Dedifferentiated amniotic fluid mesenchymal stem cell (primary cell): Measurements from ENCODE around the gene PLEKHG5.
"Not testable (repeated sequence)": the region's sequence is repeated elsewhere in the genome, so short reads cannot be mapped to it uniquely, and the experiment has no call there.

Experiments
- DNase-seq: peaks from one replicate; pipeline ENCODE4 v3.0.0-alpha.2; 2016; ENCODE audit errors: extremely low spot score

Gene PLEKHG5

DNA sequence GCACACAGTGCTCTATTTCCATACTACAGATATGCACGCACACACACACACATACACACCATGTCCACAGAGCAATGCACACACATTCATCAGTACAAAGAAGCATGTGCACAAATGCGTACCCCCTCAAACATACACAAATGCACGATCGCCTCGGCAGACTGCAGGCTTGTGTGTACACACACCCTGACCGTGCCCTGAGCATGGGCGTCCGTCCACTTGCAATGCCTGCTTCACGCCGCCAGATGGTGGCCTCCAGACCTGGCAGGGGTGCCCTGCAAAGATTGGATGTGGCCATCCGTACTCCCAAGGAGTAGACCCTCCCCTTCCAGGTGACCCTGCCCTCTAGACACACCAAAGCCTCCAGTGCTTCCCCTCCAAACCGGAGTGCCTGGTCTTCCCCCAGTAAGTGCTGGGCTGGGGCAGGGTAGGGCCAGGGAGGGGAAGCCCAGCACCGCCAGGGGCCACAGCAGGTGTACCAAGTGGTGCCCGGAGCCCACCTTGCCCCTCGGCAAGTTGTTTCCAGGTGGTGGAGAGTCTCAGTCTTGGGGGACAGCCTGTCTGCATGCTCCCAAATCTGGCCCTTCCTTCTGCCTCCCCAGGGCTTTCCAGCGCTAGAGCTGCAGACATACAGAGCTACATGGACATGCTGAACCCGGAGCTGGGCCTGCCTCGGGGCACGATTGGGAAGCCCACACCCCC, 46.3 kb downstream of the PLEKHG5 start:
- no peak for DNase-seq

DNA sequence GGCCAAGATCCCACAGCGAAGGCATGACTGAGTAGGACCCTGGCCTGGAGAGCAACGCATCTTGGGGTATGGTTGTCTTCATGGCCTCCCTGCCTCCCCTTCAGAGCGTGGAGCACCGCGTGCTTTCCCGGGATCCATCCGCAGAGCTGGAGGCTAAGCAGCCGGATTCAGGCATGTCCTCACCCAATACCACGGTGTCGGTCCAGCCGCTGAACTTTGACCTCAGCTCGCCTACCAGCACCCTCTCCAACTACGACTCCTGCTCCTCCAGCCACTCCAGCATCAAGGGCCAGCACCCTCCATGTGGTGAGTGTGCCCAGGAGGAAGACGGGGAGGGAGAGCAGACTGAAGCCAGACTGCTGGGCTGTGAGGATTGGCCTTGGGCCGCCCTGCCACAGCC, 47.1 kb downstream of the PLEKHG5 start:
- DNase-seq = no peak

DNA sequence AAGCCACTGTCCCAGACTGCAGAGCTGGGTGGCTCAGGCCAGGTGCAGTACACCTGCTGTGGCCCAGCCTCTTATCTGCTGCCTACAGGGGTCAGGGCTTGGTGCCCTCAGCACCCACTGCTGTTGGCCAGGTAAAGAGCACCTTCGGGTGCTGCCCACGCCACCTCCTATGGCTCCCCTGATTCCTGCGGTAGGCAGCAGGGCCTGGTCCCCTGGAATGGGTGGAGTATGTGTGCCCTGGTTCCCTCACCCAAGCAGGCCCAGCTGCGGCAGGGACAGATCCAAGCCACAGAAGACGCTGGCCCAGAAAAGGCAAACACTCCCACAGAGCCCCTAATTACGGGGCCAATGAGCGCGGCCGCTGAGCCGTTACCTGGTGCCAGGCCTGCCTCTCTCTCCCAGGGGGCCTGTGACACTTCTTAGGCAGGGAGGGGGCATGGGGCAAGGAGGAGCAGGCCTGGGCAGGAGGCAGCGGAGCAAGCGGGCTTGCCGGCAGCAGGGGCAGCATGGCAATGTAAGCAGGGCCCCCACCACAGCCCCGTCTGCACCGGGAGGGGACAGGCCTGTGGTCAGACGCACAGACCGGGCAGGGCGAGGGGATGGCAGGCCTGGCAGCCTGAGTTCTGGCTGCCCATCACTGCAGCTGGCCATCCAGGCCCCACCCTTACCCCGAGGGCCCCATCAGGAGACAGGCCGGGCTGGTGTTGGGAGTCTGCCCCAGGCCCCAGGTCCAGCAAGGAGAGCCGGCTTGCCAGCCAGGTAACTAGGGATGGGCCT, 47.9 kb downstream of the PLEKHG5 start:
- no peak for DNase-seq

DNA sequence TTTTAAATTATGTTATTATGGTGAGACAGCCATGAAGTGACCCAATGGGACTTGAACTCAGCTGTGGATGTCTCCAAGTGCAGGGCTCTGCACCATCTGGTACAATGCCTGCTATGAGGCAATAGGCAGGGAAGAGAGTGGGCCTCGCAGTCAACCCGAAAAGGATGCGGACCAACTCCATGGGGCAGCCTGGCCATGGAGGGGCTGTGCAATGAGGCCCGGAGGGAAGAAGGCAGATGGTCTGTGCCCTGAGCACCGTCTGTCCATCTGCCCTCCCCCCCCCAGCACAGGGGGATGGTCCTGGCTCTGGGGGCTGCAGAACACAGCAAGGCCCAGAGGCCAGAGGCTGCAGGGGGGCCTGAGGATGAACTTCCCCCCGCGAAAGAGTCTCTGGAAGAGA, 49.9 kb downstream of the PLEKHG5 start:
- DNase-seq = no peak

DNA sequence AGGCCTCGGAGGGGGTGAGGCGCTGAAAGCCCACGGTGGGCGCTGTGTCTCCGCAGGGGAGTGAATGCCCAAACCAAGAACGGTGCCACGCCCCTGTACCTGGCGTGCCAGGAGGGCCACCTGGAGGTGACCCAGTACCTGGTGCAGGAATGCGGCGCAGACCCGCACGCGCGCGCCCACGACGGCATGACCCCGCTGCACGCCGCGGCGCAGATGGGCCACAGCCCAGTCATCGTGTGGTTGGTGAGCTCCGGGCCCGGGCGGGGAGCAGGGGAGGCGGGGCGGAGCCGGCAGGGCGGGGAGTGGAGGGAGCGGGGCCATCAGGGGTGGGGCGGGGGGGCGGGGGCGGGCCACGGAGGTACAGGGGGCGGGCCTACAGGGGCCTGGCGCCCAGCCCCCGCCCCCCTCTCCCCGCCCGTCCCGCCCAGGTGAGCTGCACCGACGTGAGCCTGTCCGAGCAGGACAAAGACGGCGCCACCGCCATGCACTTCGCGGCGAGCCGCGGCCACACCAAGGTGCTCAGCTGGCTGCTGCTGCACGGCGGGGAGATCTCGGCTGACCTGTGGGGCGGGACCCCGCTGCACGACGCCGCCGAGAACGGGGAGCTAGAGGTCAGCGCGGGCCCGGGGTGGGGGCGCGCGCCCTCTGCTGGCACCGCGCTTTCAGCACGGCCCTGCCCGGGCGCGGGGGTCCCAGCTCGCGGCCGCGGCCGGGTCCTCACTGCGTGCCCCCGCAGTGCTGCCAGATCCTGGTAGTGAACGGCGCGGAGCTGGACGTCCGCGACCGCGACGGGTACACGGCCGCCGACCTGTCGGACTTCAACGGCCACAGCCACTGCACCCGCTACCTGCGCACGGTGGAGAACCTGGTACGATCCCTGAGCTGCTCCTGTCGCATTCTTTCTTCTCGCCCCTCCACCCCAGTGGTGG, 51.0 kb downstream of the PLEKHG5 start:
- DNase-seq = no peak

DNA sequence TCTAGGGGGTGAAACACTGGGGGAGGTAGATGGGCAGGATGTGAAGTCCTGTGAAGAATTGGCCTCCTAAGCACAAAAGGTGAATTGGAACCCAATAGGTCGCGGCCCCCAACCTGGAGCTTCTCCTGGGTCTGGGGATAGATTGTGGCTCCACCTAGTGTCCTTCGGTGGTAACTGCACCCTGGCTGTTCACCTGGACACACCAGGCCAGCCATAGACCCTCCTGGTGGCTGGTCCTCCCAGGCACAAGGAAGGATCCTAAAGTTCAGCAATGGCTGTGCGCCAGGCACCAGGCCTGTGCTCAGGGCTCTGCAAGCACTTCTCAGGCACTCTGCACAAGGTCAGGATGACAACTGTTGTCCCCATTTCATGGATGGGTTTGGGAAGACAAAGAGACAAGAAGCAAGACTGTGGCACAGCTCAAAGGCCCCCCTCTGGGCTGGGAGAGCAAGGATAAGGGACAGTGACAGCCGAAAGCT, 53.4 kb downstream of the PLEKHG5 start:
- DNase-seq = no peak

DNA sequence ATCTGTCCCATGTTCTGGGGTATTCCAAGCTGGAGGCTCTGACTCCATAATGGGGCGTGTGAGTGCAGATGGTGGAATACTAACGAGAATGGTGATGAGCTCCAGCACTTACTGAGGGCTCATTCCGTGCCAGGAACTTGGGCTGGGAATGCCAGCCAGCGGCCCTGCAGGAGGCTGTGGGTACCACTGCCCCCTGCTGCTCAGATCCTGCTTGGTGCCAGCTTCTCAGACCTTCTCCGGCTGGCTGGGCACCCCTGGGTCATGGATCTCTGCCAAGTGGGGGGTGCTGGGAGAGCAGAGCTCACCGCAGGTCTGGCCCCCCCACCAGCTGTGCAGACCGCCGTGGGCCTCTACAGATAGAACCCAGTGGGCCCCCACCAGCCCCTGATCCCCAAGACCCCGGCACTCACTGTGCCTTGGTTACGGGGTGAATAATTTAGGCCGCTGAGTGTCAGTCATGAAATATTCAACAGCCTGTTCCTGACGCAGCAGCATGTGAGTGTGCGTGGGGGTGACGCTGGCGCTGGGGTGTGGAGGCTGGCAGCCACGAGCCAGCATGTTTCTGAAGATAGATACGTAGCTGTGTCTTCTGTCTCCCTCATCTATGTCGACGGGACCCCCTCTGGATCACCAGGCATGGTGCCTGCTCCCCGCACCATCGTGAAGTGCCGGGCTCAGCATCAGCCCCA, 54.3 kb downstream of the PLEKHG5 start:
- DNase-seq = not testable (repeated sequence)

DNA sequence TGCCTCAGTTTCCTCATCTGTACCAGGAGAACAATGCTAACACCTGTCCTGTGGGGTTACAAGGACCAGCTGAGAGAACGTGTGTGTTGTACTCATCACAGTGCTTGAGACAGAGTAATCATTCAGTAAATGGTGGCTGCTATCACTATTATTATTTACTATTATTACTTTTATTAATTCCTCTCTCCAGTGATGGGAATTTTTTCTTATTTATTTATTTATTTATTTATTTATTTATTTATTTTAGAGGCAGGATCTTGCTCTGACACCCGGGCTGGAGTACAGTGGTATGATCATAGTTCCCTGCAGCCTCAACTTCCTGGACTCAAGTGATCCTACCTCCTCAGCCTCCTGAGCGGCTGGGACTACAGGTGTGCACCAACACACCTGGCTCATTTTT, 55.2 kb downstream of the PLEKHG5 start:
- DNase-seq = not testable (repeated sequence)

DNA sequence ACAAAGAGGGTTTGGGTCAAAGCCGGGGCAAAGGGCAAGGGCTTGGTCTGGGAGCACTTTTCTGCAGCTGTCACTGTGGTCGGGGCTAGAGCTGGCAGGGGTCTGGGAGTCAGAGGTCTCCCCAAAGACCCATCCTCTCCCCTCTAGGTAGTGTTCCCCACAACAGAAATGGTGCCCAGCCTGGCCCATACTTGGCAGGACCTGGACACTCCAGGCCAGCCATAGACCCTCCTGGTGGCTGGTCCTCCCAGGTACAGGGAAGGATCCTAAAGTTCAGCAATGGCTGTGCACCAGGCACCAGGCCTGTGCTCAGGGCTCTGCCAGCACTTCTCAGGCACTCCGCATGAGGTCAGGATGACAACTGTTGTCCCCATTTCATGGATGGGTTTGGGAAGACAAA, 55.9 kb downstream of the PLEKHG5 start:
- DNase-seq = no peak

DNA sequence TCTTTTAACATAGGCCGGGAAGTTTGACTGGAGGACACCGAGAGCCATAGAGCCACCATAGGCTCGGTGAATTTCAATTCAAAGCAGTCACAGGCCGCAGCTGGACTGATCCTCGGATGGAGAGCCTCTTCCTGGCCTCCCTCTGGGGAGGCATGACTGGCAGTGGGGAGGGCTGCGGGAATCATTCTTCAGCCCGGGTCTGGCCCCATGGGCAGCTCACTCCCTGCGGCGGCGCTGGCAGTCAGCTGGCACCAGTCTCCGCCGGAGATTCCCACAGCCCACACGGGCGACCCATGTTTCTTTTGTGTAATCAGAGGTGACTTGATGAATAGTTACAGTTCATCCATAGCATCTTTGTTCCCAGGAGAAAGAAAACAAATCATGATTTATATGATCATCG, 56.3 kb downstream of the PLEKHG5 start:
- no peak for DNase-seq

DNA sequence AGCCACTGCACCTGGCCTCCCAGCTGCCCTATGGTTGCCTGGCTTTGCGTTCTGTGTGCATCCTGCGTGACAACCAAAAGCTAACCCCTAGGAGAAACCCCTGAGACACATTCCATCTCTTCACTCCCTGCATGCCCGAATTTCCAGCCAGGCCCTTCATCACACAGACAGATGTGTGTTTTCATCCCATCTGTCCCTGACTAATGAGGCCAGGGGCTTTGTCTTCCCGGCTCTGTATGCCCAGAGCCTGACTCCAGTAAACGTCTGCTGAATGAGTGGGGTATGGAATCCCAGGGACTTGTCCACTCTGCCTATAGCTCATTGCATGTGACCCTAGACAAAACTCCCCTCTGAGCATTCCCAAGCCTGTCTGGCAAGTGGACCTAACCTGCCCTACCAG, 57.3 kb downstream of the PLEKHG5 start:
- DNase-seq = no peak

DNA sequence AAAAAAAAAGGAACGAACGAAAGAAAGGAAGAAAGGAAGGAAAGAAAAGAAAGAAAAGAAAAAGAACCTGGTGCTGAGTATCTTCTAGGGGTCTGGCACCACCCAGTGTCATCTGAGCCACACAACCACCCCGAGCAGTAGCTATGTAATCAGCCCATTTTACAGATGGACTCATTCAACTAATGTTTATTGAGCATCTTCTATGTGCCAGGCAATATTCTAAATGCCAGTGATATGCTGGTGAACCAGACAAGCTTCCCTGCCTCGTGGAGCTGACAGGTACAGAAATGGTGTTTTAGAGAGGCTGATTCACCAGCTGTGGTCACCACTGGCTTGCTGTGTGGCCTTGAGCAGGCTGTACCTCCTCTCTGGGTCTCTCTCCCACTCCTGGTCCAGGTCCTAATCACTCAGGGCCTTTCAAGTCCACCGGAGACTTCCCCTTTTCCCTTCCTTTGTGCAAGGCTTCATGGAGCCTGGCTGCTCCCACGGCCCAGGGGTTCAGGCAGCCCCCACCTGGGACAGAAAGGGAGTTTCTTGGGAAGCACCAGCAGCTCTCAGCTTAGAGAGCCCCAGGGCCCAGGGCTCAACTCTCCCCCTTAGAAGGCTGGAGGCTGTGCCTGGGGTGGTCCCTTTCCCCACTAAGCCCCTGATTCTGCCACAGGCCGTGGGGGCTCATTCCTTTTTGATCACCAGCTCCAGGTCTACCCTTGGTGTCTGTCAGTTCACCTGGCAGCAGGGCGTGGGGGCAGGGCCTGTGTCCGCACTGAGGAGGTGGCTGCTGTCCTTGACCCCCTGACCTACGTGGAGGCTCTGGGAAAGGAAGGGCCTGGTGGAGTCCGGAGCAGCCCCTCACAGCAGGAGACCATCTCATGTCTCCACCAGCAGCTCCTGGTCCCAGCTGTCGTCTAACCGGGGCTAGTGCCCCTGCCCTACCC, 59.6 kb downstream of the PLEKHG5 start:
- DNase-seq = not testable (repeated sequence)

DNA sequence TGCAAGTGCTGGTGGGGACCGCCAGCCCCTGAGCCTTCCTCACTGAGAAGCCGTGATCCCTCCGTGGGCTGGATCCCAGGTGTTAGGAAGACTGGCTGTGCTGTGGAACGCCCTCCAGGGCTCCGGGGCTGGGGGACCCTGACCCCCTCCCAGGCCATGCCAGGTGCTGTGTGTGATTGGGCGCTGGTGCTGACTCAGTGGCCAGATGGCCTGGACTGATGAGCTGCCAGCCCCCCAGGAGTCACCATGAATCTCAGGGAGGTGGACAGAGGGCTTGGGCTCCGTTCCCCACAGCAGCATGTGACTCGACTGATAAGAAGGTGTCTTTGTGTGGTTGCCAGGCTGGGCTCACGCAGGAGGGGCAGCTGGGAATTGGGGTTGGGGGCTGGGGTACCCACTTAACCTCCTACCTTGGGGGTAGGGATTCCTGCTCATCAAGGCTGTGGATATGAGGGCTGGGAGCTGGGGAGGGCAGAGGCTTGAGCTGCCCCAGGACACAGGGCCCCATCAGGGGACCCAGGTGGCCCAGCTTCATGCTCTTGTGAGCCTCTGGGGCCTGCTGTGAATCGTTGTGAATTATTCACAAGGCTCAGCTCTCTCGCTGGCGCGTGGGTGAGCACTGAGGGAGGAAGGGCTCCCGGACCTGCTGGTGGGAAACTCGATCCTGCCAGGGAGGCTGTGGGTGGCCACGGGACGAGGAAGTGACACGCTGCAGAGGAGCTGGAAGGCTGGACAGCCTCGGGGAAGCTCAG, 61.6 kb downstream of the PLEKHG5 start:
- not testable (repeated sequence) for DNase-seq

DNA sequence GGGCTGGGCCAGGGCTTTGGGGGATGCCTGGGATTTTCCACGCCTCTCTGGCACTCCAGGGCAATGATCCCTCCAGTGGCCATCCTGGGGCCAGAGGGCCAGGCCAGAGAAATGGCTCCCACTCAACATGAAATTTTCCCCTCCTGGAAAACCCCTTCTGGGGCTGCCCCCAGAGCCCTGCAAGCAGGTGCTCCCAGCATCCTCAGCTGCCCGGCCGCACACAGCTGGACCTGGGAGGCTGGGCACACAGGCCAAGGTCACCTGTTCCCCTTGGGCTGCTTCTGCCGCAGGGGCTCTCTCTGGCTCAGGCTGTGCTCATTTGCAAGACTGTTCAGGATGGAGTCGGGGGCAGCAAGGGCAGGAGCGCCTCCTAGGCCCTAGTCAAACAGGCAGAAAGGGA, 63.0 kb downstream of the PLEKHG5 start:
- DNase-seq = not testable (repeated sequence)

DNA sequence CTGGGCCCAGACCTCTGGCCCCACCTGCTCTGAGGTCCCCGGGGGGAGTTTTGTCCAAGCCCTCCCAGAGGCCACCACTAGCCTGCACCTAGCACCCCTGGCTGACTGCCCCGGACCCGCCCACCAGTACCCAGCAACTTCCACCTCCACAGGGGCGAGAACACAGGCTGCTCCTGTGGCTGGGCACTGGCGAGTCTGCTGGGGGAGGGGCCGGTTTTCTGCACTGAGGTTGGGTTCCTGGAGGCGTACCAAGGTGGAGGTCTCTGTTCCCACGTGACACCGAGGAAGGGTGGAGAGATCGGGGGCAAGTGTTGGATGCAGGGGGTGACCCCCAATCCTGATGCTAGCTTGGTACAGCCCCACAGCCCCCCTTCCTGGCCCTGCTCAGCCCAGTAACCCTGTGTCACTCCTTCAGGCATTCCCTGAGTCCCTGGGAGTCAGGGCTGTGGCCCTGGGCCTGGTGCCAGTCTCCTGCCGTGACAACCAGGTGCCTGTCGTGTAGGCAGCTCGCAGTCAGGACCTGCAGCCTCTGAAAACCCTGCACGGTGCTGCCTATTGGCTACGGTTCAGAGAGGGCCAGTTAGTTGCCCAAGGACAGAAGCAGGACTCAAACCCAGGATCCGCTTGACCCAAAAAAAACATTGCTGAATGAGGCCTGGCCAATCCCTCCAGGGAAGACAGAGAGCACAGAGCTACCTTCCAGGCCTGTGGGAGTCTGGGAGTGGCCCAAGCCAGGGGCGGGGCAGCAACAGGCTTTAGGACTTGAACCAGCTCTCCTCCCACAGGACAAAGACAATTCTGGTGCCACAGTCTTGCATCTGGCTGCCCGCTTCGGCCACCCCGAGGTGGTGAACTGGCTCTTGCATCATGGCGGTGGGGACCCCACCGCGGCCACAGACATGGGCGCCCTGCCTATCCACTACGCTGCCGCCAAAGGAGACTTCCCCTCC, 63.8 kb downstream of the PLEKHG5 start:
- no peak for DNase-seq

DNA sequence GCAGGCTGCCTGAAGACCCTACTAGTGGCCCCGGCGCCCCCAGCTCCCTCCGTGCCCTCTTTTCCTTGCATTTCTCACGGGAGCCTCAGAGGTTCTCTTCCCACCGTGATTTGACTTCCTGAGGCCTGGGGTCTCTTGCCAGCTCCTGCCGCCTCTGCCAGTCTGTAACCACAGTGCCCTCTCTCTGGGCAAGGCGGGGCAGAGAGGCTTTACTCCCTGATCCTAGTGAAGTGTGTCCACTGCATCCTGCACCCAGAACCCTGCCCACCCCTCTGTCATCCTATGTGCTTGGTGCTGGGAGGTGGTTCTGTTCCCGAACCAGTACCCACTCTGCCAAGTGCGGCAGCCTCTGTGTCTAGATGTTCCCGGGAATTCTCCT, 64.5 kb downstream of the PLEKHG5 start:
- no peak for DNase-seq

DNA sequence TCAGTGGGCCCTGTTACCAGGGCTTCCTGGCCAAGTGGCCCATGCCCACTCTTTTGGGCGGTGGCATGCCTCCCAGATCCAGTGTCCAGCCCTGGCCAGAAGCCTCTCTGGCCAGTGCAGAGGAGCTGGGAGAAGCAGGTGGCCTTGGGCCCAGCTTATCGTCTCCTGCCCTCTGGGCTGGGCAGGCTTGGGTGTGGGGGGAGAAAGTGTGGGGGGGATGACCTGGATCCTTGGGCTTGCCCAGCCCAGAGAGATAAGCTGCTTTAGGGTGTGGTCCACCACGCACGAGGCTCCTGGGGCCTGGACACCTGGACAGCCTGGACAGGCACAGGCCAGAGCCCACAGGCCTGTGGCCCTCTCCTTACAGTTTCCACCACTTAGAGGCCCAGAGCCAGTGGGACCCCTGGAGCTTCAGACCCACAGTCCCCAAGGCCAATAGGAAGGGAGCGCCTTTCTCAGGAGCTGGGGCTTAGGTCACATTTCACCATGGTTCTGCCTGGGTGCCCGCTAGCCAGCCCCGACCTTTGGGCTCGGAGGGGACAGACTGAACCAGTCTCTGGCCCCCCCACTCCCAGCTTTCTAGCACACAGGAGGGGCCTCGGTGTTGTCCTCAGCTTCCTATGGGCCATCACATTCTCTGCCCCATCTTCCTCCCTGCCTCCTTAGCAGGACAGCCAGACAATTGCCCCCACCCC, 65.0 kb downstream of the PLEKHG5 start:
- no peak for DNase-seq

DNA sequence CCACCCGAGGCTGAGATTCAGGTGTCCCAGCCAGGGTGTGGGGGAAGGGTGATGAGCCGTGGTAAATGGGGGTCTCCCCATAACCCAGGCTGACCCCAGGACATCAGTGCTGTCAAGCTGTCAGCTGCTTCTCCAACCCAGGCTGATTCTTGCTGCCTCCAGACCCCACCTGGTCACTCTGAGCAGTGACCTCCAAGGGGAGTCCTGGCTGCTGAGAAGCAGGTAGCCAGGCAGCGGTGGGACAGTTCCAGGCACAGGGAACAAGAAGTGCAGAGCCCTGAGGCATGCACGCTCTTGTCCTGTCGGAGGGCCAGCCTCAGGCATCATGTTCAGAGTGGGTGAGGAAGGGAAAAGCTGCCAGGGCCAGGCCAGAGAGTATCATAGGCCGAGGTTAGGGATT, 65.8 kb downstream of the PLEKHG5 start:
- no peak for DNase-seq
